NCI-H1436 (cell line): ENCODE data around the gene THSD4.

Experiments
- DNase-seq: peaks from one replicate; lab custom pipeline; 2025; lab: John Stamatoyannopoulos, UW

Gene THSD4

GRCh38 chr15:71688509-71689094, 573.3 kb downstream of the THSD4 start:
- DNase-seq = no peak

- no peak for DNase-seq
Observed at GRCh38 chr15:71691081-71691457, 575.8 kb downstream of the THSD4 start.

DNA sequence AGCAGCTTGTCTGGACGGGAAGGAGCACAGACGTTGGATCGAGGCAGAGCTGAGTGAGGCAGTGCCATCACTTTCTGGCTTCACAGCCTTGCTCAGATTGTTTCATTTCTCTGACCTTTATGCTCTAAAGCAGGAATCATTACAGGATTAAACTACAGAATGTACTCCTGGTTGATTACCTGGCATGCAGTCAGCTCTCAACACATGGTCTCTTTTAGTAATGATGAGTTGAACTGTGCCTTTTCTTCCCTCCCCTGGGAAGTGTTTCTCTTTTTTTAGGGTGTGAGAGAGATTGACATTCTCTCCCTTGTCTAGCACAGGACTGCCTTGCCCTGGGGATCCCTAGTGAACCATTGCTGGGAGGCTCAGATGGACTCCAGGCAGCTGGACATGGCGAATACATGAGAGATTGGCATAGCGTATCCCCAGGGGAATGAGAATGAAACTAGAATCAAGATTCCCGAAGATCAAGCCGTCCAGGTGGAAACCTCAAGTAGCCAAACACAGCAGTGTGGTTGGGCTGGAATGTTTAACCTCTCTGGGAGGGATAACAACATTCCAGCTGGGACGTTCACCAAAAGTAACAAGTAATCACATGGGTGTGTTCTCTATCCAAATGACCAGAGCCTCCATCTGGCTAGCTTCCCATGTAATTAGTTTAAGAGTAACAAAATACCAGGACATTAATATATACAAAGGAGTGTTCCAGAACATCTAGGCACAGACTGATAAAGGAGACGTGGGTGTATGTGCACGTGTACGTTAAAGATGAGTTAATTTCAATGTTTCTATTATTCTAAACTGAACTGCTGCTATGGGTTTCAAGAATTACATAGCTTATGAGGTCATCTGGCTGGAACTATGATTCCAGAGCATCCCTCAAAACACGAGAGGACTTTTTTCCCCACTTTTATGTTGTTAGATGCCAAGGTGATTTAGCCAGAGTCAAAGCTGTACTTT, 576.5 kb downstream of the THSD4 start:
- DNase-seq = no peak

GRCh38 chr15:71697236-71697635, 582.0 kb downstream of the THSD4 start:
- DNase-seq = no peak

GRCh38 chr15:71698030-71698429, 582.8 kb downstream of the THSD4 start:
- no peak for DNase-seq

DNA sequence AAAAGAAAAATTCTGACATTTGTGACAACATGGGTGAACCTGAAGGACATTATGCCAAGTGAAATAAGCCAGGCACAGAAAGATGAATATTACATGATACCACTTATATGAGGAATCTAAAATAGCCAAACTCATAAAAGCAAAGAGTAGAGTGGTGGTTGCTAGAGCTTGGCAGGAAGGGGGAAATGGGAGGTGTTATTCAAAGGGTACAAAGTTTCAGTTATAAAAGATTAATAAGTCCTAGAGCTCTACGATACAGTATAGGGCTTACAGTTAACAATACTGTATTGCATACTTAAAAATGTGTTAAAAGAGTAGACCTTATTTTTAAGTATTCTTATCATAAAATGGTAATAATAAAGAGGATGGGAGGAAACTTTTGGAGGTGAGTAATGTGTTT, 583.5 kb downstream of the THSD4 start:
- DNase-seq = no peak

DNA sequence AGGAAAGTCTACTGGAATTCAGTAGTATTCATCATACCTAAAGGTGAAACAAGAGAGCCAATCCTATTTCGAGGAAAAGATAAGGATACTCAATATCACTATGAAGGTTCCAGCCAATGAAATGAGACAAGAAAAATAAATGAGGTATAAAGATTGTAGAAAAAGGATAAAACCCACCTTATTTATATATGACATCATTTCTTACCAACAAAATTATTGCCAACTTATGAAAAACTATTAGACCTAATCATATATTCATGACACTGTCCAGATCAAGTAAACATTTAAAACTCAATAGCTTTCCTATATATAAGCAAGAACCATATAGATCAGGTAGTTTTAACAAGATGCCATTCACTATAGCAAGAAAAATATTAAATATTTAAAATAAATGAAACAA, 584.7 kb downstream of the THSD4 start:
- DNase-seq = no peak

- DNase-seq = no peak
Observed at GRCh38 chr15:71701808-71702207, 586.5 kb downstream of the THSD4 start.

DNA sequence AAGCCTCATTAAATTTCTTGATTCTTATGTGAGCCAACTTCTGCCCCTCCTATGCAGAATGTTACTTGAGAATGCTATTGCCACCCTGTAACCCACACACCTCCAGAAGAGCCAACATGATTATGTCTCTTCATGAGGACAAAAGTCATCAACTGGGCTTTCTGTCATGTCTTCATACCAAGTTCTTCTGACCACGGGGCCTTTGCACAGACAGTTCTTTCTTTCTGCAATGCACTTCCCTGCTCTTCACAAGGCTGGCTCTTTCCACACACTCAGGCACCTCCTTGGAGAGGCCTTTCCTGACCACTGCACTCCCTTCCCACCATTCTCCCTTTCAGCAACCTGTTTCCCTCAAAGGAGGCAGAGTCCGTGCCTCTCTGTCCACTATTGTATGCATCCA, 587.2 kb downstream of the THSD4 start:
- DNase-seq = no peak

DNA sequence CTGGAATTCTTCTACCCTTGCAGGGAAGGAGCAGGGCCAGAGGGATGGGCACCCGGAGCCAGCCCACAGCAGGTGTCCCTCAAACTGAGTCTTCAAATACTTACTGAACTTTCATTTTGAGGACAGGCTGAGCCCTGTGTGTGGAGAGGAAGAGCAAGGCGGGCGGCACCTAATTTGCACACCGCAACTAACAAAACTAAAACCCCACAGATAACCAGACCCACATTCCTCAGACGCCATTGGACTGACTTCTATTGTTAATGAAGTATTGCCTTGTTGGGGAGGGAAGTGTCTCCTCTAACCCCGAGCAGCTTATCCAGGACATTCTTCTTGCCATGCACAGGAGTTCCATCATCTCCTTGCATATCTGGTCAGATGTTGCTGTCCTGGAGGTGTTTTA, 589.9 kb downstream of the THSD4 start:
- no peak for DNase-seq

DNA sequence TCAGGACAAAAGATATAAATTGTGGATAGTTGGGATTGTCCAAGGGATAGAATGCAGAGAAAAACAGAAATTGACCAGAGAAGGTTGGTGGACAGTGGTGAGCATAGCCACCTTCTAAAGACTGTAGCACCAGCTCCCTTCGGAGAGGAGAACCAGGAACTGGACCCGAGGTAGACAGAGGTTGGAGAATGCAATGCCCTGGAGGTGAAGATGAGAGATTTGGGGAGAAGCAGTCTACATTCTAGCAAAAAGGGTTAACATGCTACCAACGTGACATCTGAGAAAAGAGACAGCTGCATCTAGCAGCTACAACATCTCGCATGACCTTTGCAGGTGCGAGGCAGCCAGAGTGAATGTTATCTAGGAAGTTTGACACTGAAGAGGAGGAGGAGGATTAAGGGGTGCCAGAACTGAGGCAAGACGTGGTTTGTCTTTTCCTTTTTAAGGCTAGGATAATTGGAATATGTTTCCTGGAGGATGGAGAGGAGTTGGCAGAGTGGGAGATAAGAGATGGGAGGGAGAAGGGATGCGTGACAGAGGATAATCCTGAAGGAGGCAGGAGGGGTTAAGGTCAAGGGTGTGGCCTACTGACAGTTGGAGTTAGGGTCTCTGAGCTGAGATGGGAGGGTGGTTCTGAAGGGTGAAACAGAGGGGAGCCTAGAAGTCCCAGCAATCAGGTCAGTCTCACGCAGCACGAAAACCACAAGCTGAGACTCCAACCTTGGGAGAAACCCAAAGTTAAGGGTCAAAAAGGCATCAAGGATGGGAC, 591.4 kb downstream of the THSD4 start:
- DNase-seq = no peak

- DNase-seq = no peak
Observed at GRCh38 chr15:71707230-71708050, 592.2 kb downstream of the THSD4 start.

DNA sequence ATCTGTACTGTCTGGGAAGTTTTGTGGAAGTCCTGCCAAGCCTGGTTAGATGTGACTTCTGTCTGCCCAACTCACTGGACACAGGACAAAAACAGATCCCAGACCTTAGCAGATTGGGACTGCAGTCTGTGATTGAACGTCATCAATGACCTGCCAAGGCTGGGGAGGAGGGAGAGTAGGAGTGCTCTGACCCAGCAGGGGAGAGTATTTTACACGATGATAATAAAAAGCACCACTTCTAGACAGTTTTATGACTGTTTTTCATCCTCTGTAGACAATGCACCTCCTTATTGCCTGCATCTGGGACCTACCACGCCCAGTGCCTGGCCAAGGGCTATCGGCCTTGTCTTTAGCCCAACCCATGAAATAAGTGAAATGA, 592.8 kb downstream of the THSD4 start:
- DNase-seq = no peak

DNA sequence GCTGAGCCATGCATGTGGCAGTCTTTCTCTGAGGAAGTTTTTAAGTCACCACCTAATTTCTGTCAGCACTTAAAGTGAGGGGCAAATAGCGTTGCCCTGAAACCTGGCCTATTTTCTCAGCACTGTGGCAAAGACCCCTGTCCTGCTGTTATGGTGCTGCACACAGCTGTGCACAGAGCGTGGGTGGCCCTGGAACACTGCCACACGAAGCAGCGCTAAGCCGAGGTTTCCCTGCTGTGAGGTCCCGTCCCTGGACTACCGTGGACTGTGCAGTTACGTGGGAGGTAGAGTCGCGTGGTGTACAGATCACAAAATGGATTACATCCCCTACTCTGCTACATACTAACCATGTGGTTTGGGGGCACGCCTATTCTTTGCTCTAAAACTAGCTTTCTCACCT, 593.5 kb downstream of the THSD4 start:
- no peak for DNase-seq

DNA sequence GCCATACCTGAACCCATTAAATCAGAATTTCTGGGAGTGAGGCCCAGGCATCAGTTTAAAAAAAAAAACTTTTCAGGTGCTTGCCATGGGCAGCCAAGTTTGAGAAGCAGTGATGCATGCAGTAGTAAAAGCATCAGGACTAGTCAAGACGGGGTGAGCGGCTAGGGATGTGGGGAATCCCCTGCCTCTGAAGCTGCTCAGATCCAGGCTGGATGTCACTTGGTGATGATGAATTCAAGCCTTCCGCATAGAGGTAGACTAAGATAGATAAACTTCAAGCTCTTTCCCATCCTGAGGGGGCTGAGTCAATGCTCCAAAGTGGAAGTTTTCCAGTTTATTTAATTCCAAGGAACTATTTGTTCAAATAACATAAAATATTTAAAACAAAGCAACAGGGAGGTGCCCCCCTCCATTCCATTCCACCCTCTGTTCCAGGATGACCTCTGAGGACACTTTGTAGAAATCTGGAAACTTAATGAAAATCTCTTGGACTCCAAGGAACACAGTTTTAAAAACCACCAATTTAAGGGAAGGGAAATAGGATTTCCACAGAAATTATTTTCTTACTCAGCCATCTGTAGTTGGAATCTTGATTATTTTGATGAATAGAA, 594.6 kb downstream of the THSD4 start:
- DNase-seq = no peak

DNA sequence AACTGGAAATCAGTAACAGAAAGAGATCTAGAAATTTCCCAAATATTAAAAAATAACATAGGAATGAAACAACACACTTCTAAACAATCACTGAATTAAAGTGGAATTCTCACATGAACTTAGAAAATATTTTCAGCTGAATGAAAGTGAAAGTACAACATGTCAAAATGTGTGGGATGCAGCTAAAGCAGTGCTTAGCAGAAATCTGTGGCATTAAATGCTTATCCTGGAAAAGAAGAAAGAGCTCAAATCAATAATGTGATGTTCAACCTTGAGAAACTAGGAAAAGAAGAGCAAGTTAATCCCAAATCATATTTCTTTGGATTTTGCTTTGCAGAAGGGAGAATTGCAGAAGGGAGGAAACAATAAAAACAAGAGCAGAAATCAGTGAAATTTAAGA, 596.9 kb downstream of the THSD4 start:
- no peak for DNase-seq

GRCh38 chr15:71713191-71713809, 598.0 kb downstream of the THSD4 start:
- DNase-seq = no peak

DNA sequence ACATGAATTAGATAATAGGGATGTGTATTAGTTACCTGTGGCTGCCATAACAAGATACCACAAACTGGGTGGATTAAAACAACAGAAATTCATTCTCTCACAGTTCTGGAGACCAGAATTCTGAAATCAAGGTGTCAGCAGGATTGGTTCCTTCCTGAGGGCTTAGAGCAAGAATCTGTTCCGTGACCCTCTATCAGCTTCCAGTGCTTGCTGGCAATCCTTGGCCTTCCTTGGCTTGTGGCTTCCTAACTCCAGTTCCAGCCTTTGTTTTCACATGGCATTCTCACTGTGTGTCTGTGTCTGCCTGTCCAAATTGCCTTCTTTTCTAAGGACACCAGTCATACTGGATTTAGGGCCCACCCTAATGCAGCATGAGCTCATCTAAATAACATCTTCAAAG, 600.6 kb downstream of the THSD4 start:
- no peak for DNase-seq

- no peak for DNase-seq
Observed at GRCh38 chr15:71716990-71717389, 601.7 kb downstream of the THSD4 start.

DNA sequence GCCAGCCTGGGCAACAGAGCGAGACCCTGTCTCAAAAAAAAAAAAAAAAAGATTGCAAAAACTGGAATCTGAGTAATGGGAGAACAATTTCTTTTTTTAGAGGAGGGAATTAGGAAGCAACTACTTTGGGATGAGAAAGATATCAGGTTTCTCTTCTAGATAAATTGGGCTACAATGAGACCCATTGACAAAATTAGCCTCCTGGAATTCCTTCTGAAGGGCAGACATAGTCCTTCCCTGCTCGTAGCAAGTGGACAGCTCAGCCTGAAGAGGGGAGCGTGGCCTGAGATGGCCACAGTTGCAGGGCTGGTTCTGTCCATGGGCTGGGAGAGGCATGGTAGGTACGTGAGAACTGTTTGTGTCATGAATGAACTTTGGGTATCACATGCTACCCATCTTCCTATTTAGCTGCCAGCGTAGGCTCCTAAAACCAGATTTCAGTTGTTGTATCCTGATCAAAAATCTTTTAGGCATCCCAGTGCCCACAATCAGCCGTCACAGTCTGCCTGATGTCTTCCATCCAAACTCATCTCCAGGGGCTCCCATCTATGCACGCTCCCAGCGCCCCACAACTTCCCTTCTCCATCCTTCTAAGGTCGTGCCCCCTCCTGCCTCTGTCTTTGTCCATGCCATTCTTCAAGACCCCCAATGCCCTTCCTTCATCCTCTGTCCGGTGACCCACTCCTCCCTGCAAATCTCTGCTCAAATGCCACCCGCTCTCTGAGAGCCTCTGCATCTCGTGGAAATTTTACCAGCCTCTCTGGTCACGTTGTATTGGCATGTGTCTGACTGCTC, 603.0 kb downstream of the THSD4 start:
- no peak for DNase-seq
